OCI-LY7 (cell line): ENCODE measurements around the gene KLHL28.

Experiments used
- EZH2phosphoT487 ChIP-seq: fragments of 200-600 bp; sonication (generic); IDR thresholded peaks from 2 replicates; pipeline ENCODE4 v1.6.1; 2018; ENCODE audit warnings: low read depth, borderline replicate concordance, mild to moderate bottlenecking, mixed run types, antibody characterized with exemption, low read length, moderate library complexity, mixed read lengths
- TF ChIP-seq, protein P1 (sequence below): fragments of 200-600 bp; sonication (generic); conservative IDR thresholded peaks from 2 replicates; pipeline ENCODE4 v1.5.1; 2014; ENCODE audit warnings: mild to moderate bottlenecking, antibody characterized with exemption, low read length, moderate library complexity, mixed read lengths

DNA sequence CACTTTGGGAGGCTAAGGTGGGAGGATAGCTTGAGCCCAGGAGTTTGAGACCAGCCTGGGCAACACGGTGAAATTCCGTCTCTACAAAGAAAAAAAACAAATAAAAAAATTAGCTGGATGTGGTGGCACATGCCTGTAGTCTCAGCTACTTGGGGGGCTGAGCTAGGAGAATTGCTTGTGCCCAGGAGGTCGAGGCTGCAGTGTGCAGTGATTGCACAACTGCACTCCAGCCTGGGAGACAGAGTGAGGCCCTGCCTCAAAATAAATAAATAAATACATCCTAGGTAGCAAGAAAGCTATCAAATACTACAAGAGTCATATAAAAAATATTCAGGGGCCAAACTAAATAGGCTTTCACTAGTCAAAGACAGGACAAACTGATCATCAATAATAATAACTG is 6.2 kb downstream of the KLHL28 start:
- TF ChIP-seq, protein P1, sequence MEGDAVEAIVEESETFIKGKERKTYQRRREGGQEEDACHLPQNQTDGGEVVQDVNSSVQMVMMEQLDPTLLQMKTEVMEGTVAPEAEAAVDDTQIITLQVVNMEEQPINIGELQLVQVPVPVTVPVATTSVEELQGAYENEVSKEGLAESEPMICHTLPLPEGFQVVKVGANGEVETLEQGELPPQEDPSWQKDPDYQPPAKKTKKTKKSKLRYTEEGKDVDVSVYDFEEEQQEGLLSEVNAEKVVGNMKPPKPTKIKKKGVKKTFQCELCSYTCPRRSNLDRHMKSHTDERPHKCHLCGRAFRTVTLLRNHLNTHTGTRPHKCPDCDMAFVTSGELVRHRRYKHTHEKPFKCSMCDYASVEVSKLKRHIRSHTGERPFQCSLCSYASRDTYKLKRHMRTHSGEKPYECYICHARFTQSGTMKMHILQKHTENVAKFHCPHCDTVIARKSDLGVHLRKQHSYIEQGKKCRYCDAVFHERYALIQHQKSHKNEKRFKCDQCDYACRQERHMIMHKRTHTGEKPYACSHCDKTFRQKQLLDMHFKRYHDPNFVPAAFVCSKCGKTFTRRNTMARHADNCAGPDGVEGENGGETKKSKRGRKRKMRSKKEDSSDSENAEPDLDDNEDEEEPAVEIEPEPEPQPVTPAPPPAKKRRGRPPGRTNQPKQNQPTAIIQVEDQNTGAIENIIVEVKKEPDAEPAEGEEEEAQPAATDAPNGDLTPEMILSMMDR: no peak
- no peak for TF ChIP-seq EZH2phosphoT487
